Measurements from ENCODE around the gene GOLGA2.

The GOLGA2 gene

DNA sequence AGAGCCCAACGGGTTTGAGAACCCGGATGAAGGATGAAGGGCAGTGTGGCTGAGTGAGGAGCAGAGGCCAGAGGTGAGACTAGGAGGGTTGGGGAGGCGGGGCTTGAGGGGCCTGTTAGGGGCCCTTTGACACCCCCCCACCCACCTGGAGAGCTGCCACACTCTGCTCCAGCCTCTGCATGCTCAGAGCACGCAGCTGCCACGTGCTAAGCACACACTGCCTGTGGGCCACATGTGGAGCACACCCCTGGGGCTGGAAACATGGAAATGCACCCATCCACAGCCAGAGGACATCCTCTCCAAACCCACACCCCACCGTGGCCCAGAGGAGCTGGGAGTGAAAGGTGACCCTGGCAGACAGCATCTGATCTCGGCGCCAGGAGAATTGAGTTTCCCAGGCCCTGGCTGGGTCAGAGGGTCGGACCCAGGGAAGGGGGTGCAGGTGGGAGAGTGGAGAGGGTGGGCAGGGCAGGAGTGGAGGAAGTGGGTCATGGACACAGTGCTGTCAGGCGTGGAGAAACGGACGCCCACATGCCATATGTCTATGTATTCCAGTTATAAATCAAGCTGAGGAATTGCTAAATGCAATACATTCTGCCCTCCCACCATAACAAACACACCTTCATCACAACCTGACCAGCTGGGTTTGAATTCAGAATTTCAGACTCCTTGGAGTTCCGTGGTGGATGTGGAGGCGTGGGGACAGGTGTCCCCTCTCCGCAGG, 66.7 kb downstream of the GOLGA2 start:
- DNase-seq: no peak

DNA sequence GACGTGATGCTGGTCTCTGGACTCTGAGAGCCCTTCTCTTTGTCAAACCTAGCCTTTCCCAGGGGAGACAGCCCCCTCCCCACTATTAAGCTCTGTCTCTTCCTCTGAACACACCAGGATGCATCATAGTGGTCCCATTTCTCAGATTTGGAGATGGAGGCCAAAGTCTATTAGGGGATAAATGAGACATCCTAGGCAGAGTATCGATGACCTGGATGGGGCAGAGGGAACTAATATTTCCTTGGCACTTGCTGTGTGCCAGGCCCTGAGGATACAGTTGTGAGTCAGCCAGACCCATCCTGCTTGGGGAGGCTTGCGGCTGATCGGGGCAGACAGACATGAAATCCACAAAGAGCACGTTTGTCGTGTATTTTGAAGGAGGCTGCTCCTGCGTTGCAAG, 67.4 kb downstream of the GOLGA2 start:
- DNase-seq: no peak

DNA sequence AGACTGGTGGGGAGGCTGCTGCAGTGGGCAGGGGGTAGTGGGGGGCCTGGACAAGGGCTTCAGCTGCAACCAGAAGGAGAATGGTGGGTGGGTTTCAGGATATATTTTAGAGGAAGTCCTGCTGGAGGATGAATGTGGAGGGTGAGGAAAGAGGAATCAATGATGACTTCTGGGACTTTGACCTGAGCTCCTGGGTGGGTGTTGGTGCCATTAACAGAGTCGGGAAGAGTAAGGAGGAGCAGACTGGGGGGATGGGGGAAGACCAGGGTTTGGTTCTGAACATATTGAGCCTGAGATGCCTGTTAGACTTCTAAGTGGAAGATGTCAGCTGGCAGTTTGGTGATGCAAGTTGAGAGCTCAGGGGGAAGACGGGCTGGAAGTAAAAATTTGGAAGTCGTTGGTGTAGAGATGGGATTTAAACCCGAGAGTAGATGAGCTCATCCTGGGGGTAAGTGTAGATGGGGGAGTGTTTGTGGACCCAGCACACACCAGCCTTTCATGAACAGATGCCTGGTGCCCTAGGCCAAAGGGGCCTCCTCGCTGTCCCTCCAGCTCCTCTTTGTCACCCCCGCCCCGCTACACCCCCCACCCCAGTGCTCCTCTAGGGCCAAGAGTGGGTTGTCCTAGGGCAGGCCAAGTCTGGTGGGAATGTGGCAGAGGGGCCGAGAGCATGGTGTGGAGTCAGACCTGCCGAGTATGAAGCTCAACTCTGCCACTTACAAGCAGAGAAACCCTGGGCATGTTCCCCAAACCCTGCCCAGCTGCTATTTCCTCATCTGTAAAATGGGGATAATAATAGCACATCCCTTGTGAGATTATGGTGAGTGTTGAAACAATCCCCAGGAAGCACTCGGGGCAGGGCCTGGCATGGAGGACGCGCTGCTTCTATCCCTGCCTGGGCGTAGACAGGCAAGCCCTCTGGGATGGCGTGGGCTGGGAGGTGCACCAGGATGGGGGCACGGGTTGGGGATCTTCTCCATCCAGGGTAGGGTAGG, 68.6 kb downstream of the GOLGA2 start:
- DNase-seq: no peak

DNA sequence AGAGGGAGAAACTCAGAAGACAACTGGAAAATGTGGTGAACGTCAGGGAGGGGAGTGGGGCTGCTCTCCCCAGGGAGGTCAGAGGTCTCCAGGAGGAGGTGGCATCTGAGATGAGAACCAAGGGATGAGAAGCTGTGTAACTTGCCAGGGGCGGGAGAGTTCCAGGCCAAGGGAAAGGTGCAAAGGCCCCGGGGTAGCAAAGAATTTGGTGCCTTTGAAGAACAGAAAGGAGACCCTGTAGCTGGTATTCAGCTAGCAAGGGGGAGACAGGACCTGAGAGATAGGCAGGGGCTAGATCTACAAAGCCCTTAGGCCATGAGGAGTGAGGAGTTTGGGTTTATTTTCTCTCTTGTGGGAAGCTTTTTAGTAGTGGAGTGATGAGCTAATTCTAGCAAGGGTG, 69.3 kb downstream of the GOLGA2 start:
- no peak for DNase-seq
